ENCODE data around the gene MRTFA.

DNA sequence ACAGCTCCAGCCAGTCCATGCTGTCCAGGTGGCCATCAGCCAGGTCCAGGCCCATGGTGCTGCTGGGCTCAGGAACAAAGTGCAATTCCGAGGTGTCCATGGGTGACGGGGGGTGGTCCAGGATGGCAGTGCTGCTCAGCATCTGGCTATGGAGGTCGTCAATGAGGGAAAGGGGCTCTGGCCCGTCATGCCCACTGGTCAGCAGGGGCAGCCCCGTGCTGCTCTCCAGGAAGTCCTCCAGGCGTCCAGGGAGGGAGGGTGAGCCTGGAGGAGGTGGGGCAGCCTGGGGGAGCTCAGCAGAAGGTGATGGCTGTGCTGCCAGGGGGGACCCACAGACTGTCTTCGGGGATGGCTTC, 225.0 kb downstream of the MRTFA start:
- TF ChIP-seq POLR2A (IDR thresholded peaks at IDR 0.05; ENCODE audit: low read length), result no peak
- TF ChIP-seq FOXS1 (CRISPR knock-in tag; IDR thresholded peaks at IDR 0.05), result no peak
- TF ChIP-seq RFX5 (IDR thresholded peaks at IDR 0.05), result no peak
- TF ChIP-seq, protein P1, sequence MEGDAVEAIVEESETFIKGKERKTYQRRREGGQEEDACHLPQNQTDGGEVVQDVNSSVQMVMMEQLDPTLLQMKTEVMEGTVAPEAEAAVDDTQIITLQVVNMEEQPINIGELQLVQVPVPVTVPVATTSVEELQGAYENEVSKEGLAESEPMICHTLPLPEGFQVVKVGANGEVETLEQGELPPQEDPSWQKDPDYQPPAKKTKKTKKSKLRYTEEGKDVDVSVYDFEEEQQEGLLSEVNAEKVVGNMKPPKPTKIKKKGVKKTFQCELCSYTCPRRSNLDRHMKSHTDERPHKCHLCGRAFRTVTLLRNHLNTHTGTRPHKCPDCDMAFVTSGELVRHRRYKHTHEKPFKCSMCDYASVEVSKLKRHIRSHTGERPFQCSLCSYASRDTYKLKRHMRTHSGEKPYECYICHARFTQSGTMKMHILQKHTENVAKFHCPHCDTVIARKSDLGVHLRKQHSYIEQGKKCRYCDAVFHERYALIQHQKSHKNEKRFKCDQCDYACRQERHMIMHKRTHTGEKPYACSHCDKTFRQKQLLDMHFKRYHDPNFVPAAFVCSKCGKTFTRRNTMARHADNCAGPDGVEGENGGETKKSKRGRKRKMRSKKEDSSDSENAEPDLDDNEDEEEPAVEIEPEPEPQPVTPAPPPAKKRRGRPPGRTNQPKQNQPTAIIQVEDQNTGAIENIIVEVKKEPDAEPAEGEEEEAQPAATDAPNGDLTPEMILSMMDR (IDR thresholded peaks at IDR 0.05), result no peak
- TF ChIP-seq FOSB (CRISPR knock-in tag; IDR thresholded peaks at IDR 0.05), result no peak
- no peak for TF ChIP-seq EP300 (IDR thresholded peaks at IDR 0.05)
- no peak for TF ChIP-seq CBX2 (IDR thresholded peaks at IDR 0.05; ENCODE audit: borderline replicate concordance, low read depth)

All from A549 (cell line).